B cell (primary cell): ENCODE data around the gene ITFG2. TPM values are rescaled to one million over a fixed set of nuclear protein-coding genes. Genes with fewer than 3 reads are reported as not detected.

Source experiments
- ATAC-seq: fragments of 200-7000 bp; cut with Tn5 transposase; one replicate; pipeline ENCODE4 v1.10.0; 2021; ENCODE audit warnings: low read depth, mild to moderate bottlenecking, moderate number of reproducible peaks, moderate library complexity
- CTCF ChIA-PET: fragments of 350-600 bp; sonication (Branson Sonifier 250); formaldehyde crosslinking; loops from one replicate; lab custom pipeline; 2021; ENCODE audit warnings: antibody characterized with exemption, inconsistent platforms; lab: Charles Lee
- POLR2A ChIA-PET: fragments of 350-600 bp; sonication (Branson Sonifier 250); formaldehyde crosslinking; loops from one replicate; lab custom pipeline; 2021; ENCODE audit warnings: antibody characterized with exemption; lab: Charles Lee
- DNase-seq: peaks from one replicate; pipeline ENCODE4 v3.0.0; 2013
- H2AFZ ChIP-seq: 2 replicates; pipeline ENCODE4 v1.6.1; 2012; ENCODE audit warnings: mild to moderate bottlenecking, low read depth, low read length; ENCODE audit not compliant: insufficient read depth, poor library complexity, severe bottlenecking
- H3K27ac ChIP-seq, 2 donors: 1 replicate in 1 of 2; 2 replicates in 1 of 2; pipeline ENCODE4 v1.5.1; 2012 to 2013; ENCODE audit warnings: low read length in 2 of 2, mild to moderate bottlenecking in 2 of 2, moderate library complexity in 1 of 2
- H3K27me3 ChIP-seq, 4 experiments: fragments of 200-600 bp in 1 of 4; sonication (generic) in 1 of 4; replicated peaks in 1 of 4; 1 replicate in 2 of 4; 2 replicates in 2 of 4; pipeline versions ENCODE4 v1.6.1 to v1.7.0; 2013 to 2016; ENCODE audit warnings: low read length in 3 of 4, mild to moderate bottlenecking in 2 of 4, mixed read lengths in 1 of 4, moderate library complexity in 1 of 4; ENCODE audit not compliant: insufficient read depth in 4 of 4, control insufficient read depth in 3 of 4; ENCODE audit errors: control extremely low read depth in 1 of 4
- H3K36me3 ChIP-seq, 2 experiments: replicated peaks in 1 of 2; 1 replicate in 1 of 2; 2 replicates in 1 of 2; pipeline versions ENCODE4 v1.6.1 to v1.7.1; 2013; ENCODE audit warnings: low read length in 1 of 2; ENCODE audit not compliant: insufficient read depth in 2 of 2, control insufficient read depth in 1 of 2; ENCODE audit errors: control extremely low read depth in 1 of 2, extremely low read depth in 1 of 2
- H3K4me1 ChIP-seq, 2 donors: fragments of 200-600 bp in 1 of 2; sonication (generic) in 1 of 2; 1 replicate in 1 of 2; 2 replicates in 1 of 2; pipeline versions ENCODE4 v1.5.1 to v1.6.1; 2013 to 2017; ENCODE audit warnings: low read length in 2 of 2; ENCODE audit not compliant: control insufficient read depth in 2 of 2, insufficient read depth in 2 of 2
- H3K4me2 ChIP-seq: replicated peaks from 2 replicates; pipeline ENCODE3; 2012; ENCODE audit warnings: mild to moderate bottlenecking, low read depth, low read length; ENCODE audit not compliant: poor library complexity, severe bottlenecking
- H3K4me3 ChIP-seq, 5 experiments: fragments of 200-600 bp in 1 of 5; sonication (generic) in 1 of 5; 1 replicate in 3 of 5; 2 replicates in 2 of 5; pipeline versions ENCODE4 v1.5.1 to v1.7.0; 2011 to 2016; ENCODE audit warnings: low read length in 4 of 5, mild to moderate bottlenecking in 4 of 5, low read depth in 2 of 5, control low read depth in 1 of 5, moderate library complexity in 1 of 5; ENCODE audit not compliant: insufficient read depth in 1 of 5; ENCODE audit errors: control extremely low read depth in 1 of 5, extremely low read depth in 1 of 5
- H3K79me2 ChIP-seq: fragments of 200-600 bp; sonication (generic); one replicate; pipeline ENCODE4 v1.6.0; 2016; ENCODE audit warnings: low read length; ENCODE audit not compliant: control insufficient read depth, insufficient read depth
- H3K9ac ChIP-seq: fragments of 200-600 bp; sonication (generic); 2 replicates; pipeline ENCODE4 v1.6.1; 2017; ENCODE audit warnings: mild to moderate bottlenecking, low read length, moderate library complexity
- H3K9me3 ChIP-seq, 3 donors: one replicate each; pipeline versions ENCODE4 v1.6.1 to v1.7.1; 2013; ENCODE audit warnings: low read length in 2 of 3; ENCODE audit not compliant: control insufficient read depth in 2 of 3, insufficient read depth in 1 of 3; ENCODE audit errors: control extremely low read depth in 1 of 3
- H4K20me1 ChIP-seq: 2 replicates; pipeline ENCODE4 v1.6.0; 2012; ENCODE audit warnings: mild to moderate bottlenecking, low read length; ENCODE audit not compliant: insufficient read depth, control insufficient read depth, poor library complexity, severe bottlenecking
- H3K27ac Mint-ChIP-seq: one replicate; pipeline ENCODE4 v1.8.0; 2021; ENCODE audit warnings: mixed read lengths
- H3K27me3 Mint-ChIP-seq: one replicate; pipeline ENCODE4 v1.8.0; 2021; ENCODE audit warnings: mixed read lengths
- H3K4me1 Mint-ChIP-seq: one replicate; pipeline ENCODE4 v1.8.0; 2021; ENCODE audit warnings: mixed read lengths
- H3K4me3 Mint-ChIP-seq: one replicate; pipeline ENCODE4 v1.8.0; 2021; ENCODE audit warnings: mixed read lengths
- H3K9me3 Mint-ChIP-seq: one replicate; pipeline ENCODE4 v1.8.0; 2022; ENCODE audit warnings: mixed read lengths; ENCODE audit not compliant: insufficient read depth
- CTCF ChIP-seq: fragments of 200-600 bp; IDR thresholded peaks from one replicate; pipeline ENCODE4 v1.8.0; 2022; ENCODE audit warnings: antibody characterized with exemption, mild to moderate bottlenecking
- EZH2 ChIP-seq: IDR thresholded peaks from 2 replicates; pipeline ENCODE4 v1.6.1; 2012; ENCODE audit warnings: borderline replicate concordance, low read depth, mild to moderate bottlenecking, moderate library complexity, low read length; ENCODE audit not compliant: insufficient read depth, poor library complexity, severe bottlenecking
- WGBS: methylation state at CpG from one replicate; pipeline ENCODE4 v1.1.5; 2013; ENCODE audit warnings: missing lambda C conversion rate; ENCODE audit not compliant: insufficient coverage; 5-methylcytosine and 5-hydroxymethylcytosine counted together
- intact Hi-C: fragments of 100-400 bp; cut with micrococcal nuclease; formaldehyde crosslinking; loops from one replicate; pipeline ENCODE4 v1.10.0; 2022
- polyA plus RNA-seq: library from polyadenylated mRNA; depleted of rRNA; stranded (reverse); fragments of >200 nt; gene quantifications from 2 replicates; pipeline ENCODE4 v1.2.3, GENCODE V29; 2012
- total RNA-seq, 2 donors: library from RNA; stranded (reverse); fragments of 120-200 nt in 1 of 2; gene quantifications; 1 replicate in 1 of 2; 2 replicates in 1 of 2; pipeline versions ENCODE4 v1.2.3 to v1.2.4, GENCODE V29; 2013 to 2022

Gene ITFG2
- total and polyA plus RNA-seq, 2 donors (not counting 1 experiment from before 2014, with no cell fraction given): 88.2 to 137 TPM

GRCh38 chr12:2858944-2859421 lies 46.5 kb downstream of the ITFG2 start:
- Histone ChIP-seq H3K9ac (no peak overlapping the region), H4K20me1 (no peaks in the 10 kb centered on the region), H3K9me3 (no peaks in the 10 kb centered on the region), H2AFZ (no peak overlapping the region), H3K4me3 (no peak overlapping the region), H3K79me2 (no peaks in the 10 kb centered on the region), H3K27me3 (no peaks in the 10 kb centered on the region), H3K36me3 (peaks cover 0 to 10% of the 10 kb centered on the region in 2 experiments), H3K4me2 (no peak overlapping the region), H3K4me1 (no peaks in the 10 kb centered on the region), H3K27ac (no peak overlapping the region)
- CTCF ChIA-PET: no interaction called here
- H3K9me3 Mint-ChIP-seq: no peaks in the 10 kb centered on the region
- H3K4me1 Mint-ChIP-seq: no peaks in the 10 kb centered on the region
- DNase-seq (no peak), ATAC-seq (no peak)
- intact Hi-C loops: loop anchor here (10.0 kb wide), 1 partner anchor 176 kb away; no protein-coding TSS in a partner anchor
- H3K27ac Mint-ChIP-seq: no peak overlapping the region
- TF ChIP-seq EZH2 (no peak), CTCF (no peak)
- 97% methylated on average over 9 of the region's 12 CpGs for WGBS
- H3K4me3 Mint-ChIP-seq: no peak overlapping the region
- POLR2A ChIA-PET: no interaction called here
- H3K27me3 Mint-ChIP-seq: no peaks in the 10 kb centered on the region

GRCh38 chr12:2860170-2860569 lies 47.7 kb downstream of the ITFG2 start:
- POLR2A ChIA-PET: no interaction called here
- H3K27ac Mint-ChIP-seq: no peak overlapping the region
- H3K9me3 Mint-ChIP-seq: no peaks in the 10 kb centered on the region
- Histone ChIP-seq H3K36me3 (peaks cover 0 to 7% of the 10 kb centered on the region in 2 experiments), H3K4me3 (no peak overlapping the region), H3K27me3 (no peaks in the 10 kb centered on the region), H3K79me2 (no peaks in the 10 kb centered on the region), H3K4me1 (no peaks in the 10 kb centered on the region), H3K9ac (no peak overlapping the region), H4K20me1 (no peaks in the 10 kb centered on the region), H3K27ac (no peak overlapping the region), H2AFZ (no peak overlapping the region), H3K9me3 (no peaks in the 10 kb centered on the region), H3K4me2 (no peak overlapping the region)
- no peaks in the 10 kb centered on the region for H3K27me3 Mint-ChIP-seq
- no peak for DNase-seq
- no peak for TF ChIP-seq EZH2
- TF ChIP-seq CTCF: no peak
- CTCF ChIA-PET: no interaction called here
- no peak overlapping the region for H3K4me3 Mint-ChIP-seq
- intact Hi-C loops: no loop called here
- no peaks in the 10 kb centered on the region for H3K4me1 Mint-ChIP-seq
- ATAC-seq: no peak
